GM12878 (cell line): ENCODE data around the gene ADAMTSL3. TPM values are rescaled to one million over a fixed set of nuclear protein-coding genes. Genes with fewer than 3 reads are reported as not detected.

Source experiments
- ATAC-seq: fragments of 200-7000 bp; cut with Tn5 transposase; 3 replicates; pipeline ENCODE4 v1.9.1; 2020; ENCODE audit warnings: mild to moderate bottlenecking, moderate library complexity
- BruUV-seq: library from RNA; stranded (reverse); fragments of 400-500 nt; replicated peaks from 2 replicates; lab custom pipeline; 2021; lab: Mats Ljungman, UMichigan
- CTCF ChIA-PET: fragments of 300-600 bp; sonication (Branson Sonifier 250); formaldehyde crosslinking; extraction: SDS; loops from one replicate; lab custom pipeline; 2021; ENCODE audit warnings: inconsistent platforms; lab: Yijun Ruan, JAX
- POLR2A ChIA-PET: fragments of 350-600 bp; formaldehyde crosslinking; extraction: SDS; loops from one replicate; lab custom pipeline; 2021; ENCODE audit warnings: inconsistent platforms; lab: Charles Lee
- RAD21 ChIA-PET: fragments of 300-600 bp; sonication (Branson Sonifier 250); formaldehyde crosslinking; loops from one replicate; lab custom pipeline; 2023; ENCODE audit warnings: antibody characterized with exemption; ENCODE audit not compliant: unreplicated experiment; lab: Charles Lee
- SMC1A ChIA-PET: fragments of 300-600 bp; sonication (Branson Sonifier 250); formaldehyde crosslinking; loops from one replicate; lab custom pipeline; 2023; ENCODE audit not compliant: unreplicated experiment, uncharacterized antibody; lab: Charles Lee
- DNase-seq: peaks from one replicate; pipeline ENCODE4 v3.0.0-alpha.2; 2011; ENCODE audit warnings: low read depth, low spot score
- FAIRE-seq: peaks from 3 replicates; lab custom pipeline; 2011; peaks lifted over from hg19 to GRCh38; lab: Jason Lieb, UNC
- H2AFZ ChIP-seq: 2 replicates; pipeline ENCODE4 v1.6.0; 2011; ENCODE audit warnings: low read depth, low read length, control low read depth; ENCODE audit not compliant: control insufficient read depth
- H3K27ac ChIP-seq: 2 replicates; pipeline ENCODE4 v1.5.1; 2011; ENCODE audit warnings: control low read depth; ENCODE audit not compliant: control insufficient read depth, insufficient read depth
- H3K27me3 ChIP-seq, 2 experiments: replicated peaks in 1 of 2; 2 replicates each; pipeline versions ENCODE4 v1.6.0 to v1.6.1; 2011; ENCODE audit warnings: low read length in 1 of 2; ENCODE audit not compliant: control insufficient read depth in 2 of 2, insufficient read depth in 2 of 2
- H3K36me3 ChIP-seq, 2 experiments: 2 replicates each; pipeline ENCODE4 v1.5.1; 2011; ENCODE audit warnings: low read length in 1 of 2; ENCODE audit not compliant: control insufficient read depth in 2 of 2, insufficient read depth in 2 of 2
- H3K4me1 ChIP-seq: 2 replicates; pipeline ENCODE4 v1.6.1; 2011; ENCODE audit warnings: mild to moderate bottlenecking, low read length, moderate library complexity, mixed read lengths; ENCODE audit not compliant: control insufficient read depth, insufficient read depth
- H3K4me2 ChIP-seq: 2 replicates; pipeline ENCODE4 v1.6.0; 2011; ENCODE audit warnings: control low read depth; ENCODE audit not compliant: control insufficient read depth, insufficient read depth
- H3K4me3 ChIP-seq: fragments of 200-600 bp; sonication (generic); 2 replicates; pipeline ENCODE4 v1.5.1; 2016
- H3K79me2 ChIP-seq: 2 replicates; pipeline ENCODE4 v1.6.0; 2011; ENCODE audit warnings: low read length; ENCODE audit not compliant: control insufficient read depth, insufficient read depth
- H3K9ac ChIP-seq: 2 replicates; pipeline ENCODE4 v1.8.0; 2011; ENCODE audit warnings: low read length, control low read depth, mixed read lengths; ENCODE audit not compliant: control insufficient read depth, insufficient read depth
- H3K9me3 ChIP-seq: replicated peaks from 3 replicates; pipeline ENCODE4 v1.5.1; 2011; ENCODE audit warnings: mild to moderate bottlenecking, low read length; ENCODE audit not compliant: control insufficient read depth, insufficient read depth
- H4K20me1 ChIP-seq: 2 replicates; pipeline ENCODE4 v1.6.0; 2011; ENCODE audit not compliant: control insufficient read depth, insufficient read depth
- CEBPB ChIP-seq, 2 experiments: fragments of 150-350 bp in 1 of 2; IDR thresholded peaks; 2 replicates each; pipeline ENCODE4 v1.6.1; 2012 to 2014; ENCODE audit warnings: low read depth in 2 of 2, low read length in 2 of 2, borderline replicate concordance in 1 of 2, inconsistent platforms in 1 of 2
- CHD2 ChIP-seq: IDR thresholded peaks from 2 replicates; pipeline ENCODE4 v1.6.1; 2011; ENCODE audit warnings: low read depth, low read length, improper control_type of control experiment, borderline replicate concordance
- EP300 ChIP-seq, 2 experiments: fragments of 150-350 bp in 1 of 2; IDR thresholded peaks; 2 replicates each; pipeline ENCODE4 v1.6.1; 2011 to 2012; ENCODE audit warnings: low read depth in 2 of 2, low read length in 2 of 2, borderline replicate concordance in 1 of 2, improper control_type of control experiment in 1 of 2, inconsistent platforms in 1 of 2; ENCODE audit not compliant: control insufficient read depth in 1 of 2
- GATAD2B ChIP-seq: fragments of 450-650 bp; conservative IDR thresholded peaks from 2 replicates; pipeline ENCODE4 v1.6.1; 2017; ENCODE audit warnings: low read depth, mild to moderate bottlenecking, moderate library complexity
- HCFC1 ChIP-seq: fragments of 150-350 bp; IDR thresholded peaks from 2 replicates; pipeline ENCODE4 v1.6.1; 2014; ENCODE audit warnings: low read length
- IKZF1 ChIP-seq: fragments of 450-650 bp; conservative IDR thresholded peaks from 2 replicates; pipeline ENCODE4 v1.6.1; 2017; ENCODE audit warnings: antibody characterized with exemption, mild to moderate bottlenecking
- IKZF2 ChIP-seq, 2 experiments: fragments of 450-650 bp; IDR thresholded peaks; 2 replicates each; pipeline ENCODE4 v1.6.1; 2017; ENCODE audit warnings: mild to moderate bottlenecking in 2 of 2, moderate library complexity in 2 of 2
- IRF4 ChIP-seq: IDR thresholded peaks from 2 replicates; pipeline ENCODE4 v1.6.1; 2011; ENCODE audit warnings: low read depth, low read length
- POLR2A ChIP-seq: IDR thresholded peaks from 2 replicates; pipeline ENCODE4 v1.6.1; 2011; ENCODE audit warnings: low read depth, mild to moderate bottlenecking, low read length
- RAD51 ChIP-seq: fragments of 450-650 bp; IDR thresholded peaks from 2 replicates; pipeline ENCODE4 v1.6.1; 2016; ENCODE audit warnings: moderate library complexity, mild to moderate bottlenecking, inconsistent platforms
- RB1 ChIP-seq: fragments of 450-650 bp; formaldehyde crosslinking; IDR thresholded peaks from 2 replicates; pipeline ENCODE4 v1.6.1; 2017; ENCODE audit warnings: mild to moderate bottlenecking, borderline replicate concordance
- SIX5 ChIP-seq: IDR thresholded peaks from 2 replicates; pipeline ENCODE4 v1.6.1; 2011; ENCODE audit warnings: mild to moderate bottlenecking, low read depth, low read length, moderate library complexity; ENCODE audit not compliant: severe bottlenecking
- STAT3 ChIP-seq: IDR thresholded peaks from 2 replicates; pipeline ENCODE4 v1.6.1; 2011; ENCODE audit warnings: low read depth, low read length, improper control_type of control experiment
- WRNIP1 ChIP-seq: IDR thresholded peaks from 2 replicates; pipeline ENCODE4 v1.6.1; 2011; ENCODE audit warnings: low read depth, low read length, improper control_type of control experiment, borderline replicate concordance
- ZNF384 ChIP-seq: IDR thresholded peaks from 2 replicates; pipeline ENCODE4 v1.6.1; 2012; ENCODE audit warnings: low read depth, mild to moderate bottlenecking, low read length, improper control_type of control experiment, borderline replicate concordance
- ZNF687 ChIP-seq: fragments of 450-650 bp; IDR thresholded peaks from 2 replicates; pipeline ENCODE4 v1.6.1; 2017; ENCODE audit warnings: mild to moderate bottlenecking, moderate library complexity
- WGBS: methylation state at CpG from one replicate; pipeline ENCODE4 v1.1.6; 2016; ENCODE audit warnings: low lambda C conversion rate; ENCODE audit not compliant: insufficient replicate concordance, insufficient coverage; ENCODE audit errors: missing lambda C conversion rate; 5-methylcytosine and 5-hydroxymethylcytosine counted together
- in situ Hi-C: fragments of 300-500 bp; cut with MboI; formaldehyde crosslinking; loops from 9 replicates; pipeline ENCODE4 v1.14.3; 2018; ENCODE audit warnings: mixed read lengths
- intact Hi-C: fragments of 100-400 bp; cut with micrococcal nuclease; formaldehyde crosslinking; loops from one replicate; pipeline ENCODE4 v1.14.2; 2022; ENCODE audit not compliant: unreplicated experiment
- polyA plus RNA-seq, 11 experiments: library from polyadenylated mRNA; depleted of rRNA in 4 of 11; unstranded in 6 of 11; stranded (reverse) in 5 of 11; fragments of >200 nt; fragmentation: Nextera tagmentation in 4 of 11; fragmentation: Illumina TruSeq in 1 of 11; extraction: Ambion mirVana in 4 of 11; extraction: Trizol in 1 of 11; gene quantifications; 1 replicate in 1 of 11; 2 replicates in 10 of 11; pipeline versions ENCODE4 v1.2.1 to v1.2.3, GENCODE V29; 2011 to 2016; ENCODE audit warnings: inconsistent platforms in 2 of 11, missing spikeins in 2 of 11, low read depth in 1 of 11
- total RNA-seq, 4 experiments: library from RNA; depleted of rRNA in 3 of 4; stranded (reverse); fragments of >200 nt in 3 of 4; fragmentation: Illumina TruSeq in 1 of 4; extraction: Trizol in 1 of 4; gene quantifications; 2 replicates each; pipeline versions ENCODE4 v1.2.1 to v1.2.3, GENCODE V29; 2013 to 2021
- TF ChIP-seq, protein P1 (sequence below): fragments of 450-650 bp; IDR thresholded peaks from 2 replicates; pipeline ENCODE4 v1.6.1; 2017; ENCODE audit warnings: borderline replicate concordance
- TF ChIP-seq, protein P2 (sequence below): IDR thresholded peaks from 2 replicates; pipeline ENCODE4 v1.6.1; 2012; ENCODE audit warnings: low read length, inconsistent platforms
- TF ChIP-seq, protein P3 (sequence below): IDR thresholded peaks from 2 replicates; pipeline ENCODE4 v1.6.1; 2012; ENCODE audit warnings: low read depth, low read length, improper control_type of control experiment

Gene ADAMTSL3
- total and polyA plus RNA-seq, 10 of the 15 experiments (the other 5 are each of a cell fraction or from before 2014, with no cell fraction given): 0.01 to 0.28 (median 0.13) TPM

DNA sequence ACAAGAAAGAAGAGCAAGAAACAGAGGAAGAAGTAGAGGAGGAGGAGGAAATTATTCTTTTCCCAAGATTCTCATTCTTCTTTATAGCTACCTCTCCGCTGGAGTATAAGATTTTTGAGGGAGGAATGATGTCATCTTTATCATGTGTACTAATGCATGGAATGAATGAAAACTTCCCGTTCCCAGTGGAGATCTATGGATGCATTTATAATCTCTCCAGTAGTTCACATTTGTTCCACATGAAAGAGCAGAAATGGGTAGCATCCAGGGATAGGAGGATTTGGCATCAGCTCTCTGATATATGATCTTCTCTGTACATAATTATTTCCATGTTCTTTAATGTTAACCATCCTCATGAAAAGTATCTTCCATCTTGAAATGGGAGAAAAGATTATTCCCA, 244.4 kb downstream of the ADAMTSL3 start:
- ChIA-PET SMC1A (no interaction called here), CTCF (interaction anchor here (0.6 kb wide), 1 partner anchor 230 kb away, joined by 3 read pairs; no protein-coding TSS in a partner anchor), POLR2A (no interaction called here), RAD21 (no interaction called here)
- Histone ChIP-seq H3K27me3 (no peaks in the 10 kb centered on the region), H3K27ac (no peak overlapping the region), H3K9ac (no peak overlapping the region), H3K4me1 (no peaks in the 10 kb centered on the region), H3K36me3 (no peaks in the 10 kb centered on the region), H4K20me1 (no peaks in the 10 kb centered on the region), H2AFZ (no peak overlapping the region), H3K4me3 (no peak overlapping the region), H3K4me2 (no peak overlapping the region), H3K79me2 (no peaks in the 10 kb centered on the region), H3K9me3 (no peaks in the 10 kb centered on the region)
- DNase-seq: no peak
- TF ChIP-seq IKZF1 (no peak), CHD2 (no peak), IKZF2 (IDR thresholded peaks at IDR 0.05) (no peak), GATAD2B (no peak), POLR2A (no peak), SIX5 (no peak), HCFC1 (no peak), EP300 (IDR thresholded peaks at IDR 0.05; ENCODE audit: borderline replicate concordance in 1 of 2, control insufficient read depth in 1 of 2, low read depth in 2 of 2, low read length in 2 of 2) (no peak), CEBPB (IDR thresholded peaks at IDR 0.05; ENCODE audit: borderline replicate concordance in 1 of 2, low read depth in 2 of 2, low read length in 2 of 2) (no peak), STAT3 (no peak), IRF4 (no peak), WRNIP1 (no peak), ZNF687 (no peak), ZNF384 (no peak), RB1 (no peak), RAD51 (no peak)
- TF ChIP-seq, protein P1, sequence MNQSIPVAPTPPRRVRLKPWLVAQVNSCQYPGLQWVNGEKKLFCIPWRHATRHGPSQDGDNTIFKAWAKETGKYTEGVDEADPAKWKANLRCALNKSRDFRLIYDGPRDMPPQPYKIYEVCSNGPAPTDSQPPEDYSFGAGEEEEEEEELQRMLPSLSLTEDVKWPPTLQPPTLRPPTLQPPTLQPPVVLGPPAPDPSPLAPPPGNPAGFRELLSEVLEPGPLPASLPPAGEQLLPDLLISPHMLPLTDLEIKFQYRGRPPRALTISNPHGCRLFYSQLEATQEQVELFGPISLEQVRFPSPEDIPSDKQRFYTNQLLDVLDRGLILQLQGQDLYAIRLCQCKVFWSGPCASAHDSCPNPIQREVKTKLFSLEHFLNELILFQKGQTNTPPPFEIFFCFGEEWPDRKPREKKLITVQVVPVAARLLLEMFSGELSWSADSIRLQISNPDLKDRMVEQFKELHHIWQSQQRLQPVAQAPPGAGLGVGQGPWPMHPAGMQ: no peak
- TF ChIP-seq, protein P2, sequence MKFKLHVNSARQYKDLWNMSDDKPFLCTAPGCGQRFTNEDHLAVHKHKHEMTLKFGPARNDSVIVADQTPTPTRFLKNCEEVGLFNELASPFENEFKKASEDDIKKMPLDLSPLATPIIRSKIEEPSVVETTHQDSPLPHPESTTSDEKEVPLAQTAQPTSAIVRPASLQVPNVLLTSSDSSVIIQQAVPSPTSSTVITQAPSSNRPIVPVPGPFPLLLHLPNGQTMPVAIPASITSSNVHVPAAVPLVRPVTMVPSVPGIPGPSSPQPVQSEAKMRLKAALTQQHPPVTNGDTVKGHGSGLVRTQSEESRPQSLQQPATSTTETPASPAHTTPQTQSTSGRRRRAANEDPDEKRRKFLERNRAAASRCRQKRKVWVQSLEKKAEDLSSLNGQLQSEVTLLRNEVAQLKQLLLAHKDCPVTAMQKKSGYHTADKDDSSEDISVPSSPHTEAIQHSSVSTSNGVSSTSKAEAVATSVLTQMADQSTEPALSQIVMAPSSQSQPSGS: no peak
- TF ChIP-seq, protein P3, sequence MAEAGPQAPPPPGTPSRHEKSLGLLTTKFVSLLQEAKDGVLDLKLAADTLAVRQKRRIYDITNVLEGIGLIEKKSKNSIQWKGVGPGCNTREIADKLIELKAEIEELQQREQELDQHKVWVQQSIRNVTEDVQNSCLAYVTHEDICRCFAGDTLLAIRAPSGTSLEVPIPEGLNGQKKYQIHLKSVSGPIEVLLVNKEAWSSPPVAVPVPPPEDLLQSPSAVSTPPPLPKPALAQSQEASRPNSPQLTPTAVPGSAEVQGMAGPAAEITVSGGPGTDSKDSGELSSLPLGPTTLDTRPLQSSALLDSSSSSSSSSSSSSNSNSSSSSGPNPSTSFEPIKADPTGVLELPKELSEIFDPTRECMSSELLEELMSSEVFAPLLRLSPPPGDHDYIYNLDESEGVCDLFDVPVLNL: no peak
- in situ Hi-C loops (no loop called here), intact Hi-C loops (no loop called here)
- 13% methylated on average over 2 of the region's 2 CpGs for WGBS
- no TSS peak for BruUV-seq
- FAIRE-seq: no peak
- no peak for ATAC-seq
